B cell (primary cell): Measurements from ENCODE around the gene YIPF2. TPM values are rescaled to one million over a fixed set of nuclear protein-coding genes. Genes with fewer than 3 reads are reported as not detected.

Source experiments
- ATAC-seq: fragments of 200-7000 bp; cut with Tn5 transposase; one replicate; pipeline ENCODE4 v1.10.0; 2021; ENCODE audit warnings: low read depth, mild to moderate bottlenecking, moderate number of reproducible peaks, moderate library complexity
- CTCF ChIA-PET: fragments of 350-600 bp; sonication (Branson Sonifier 250); formaldehyde crosslinking; loops from one replicate; lab custom pipeline; 2021; ENCODE audit warnings: antibody characterized with exemption, inconsistent platforms; lab: Charles Lee
- POLR2A ChIA-PET: fragments of 350-600 bp; sonication (Branson Sonifier 250); formaldehyde crosslinking; loops from one replicate; lab custom pipeline; 2021; ENCODE audit warnings: antibody characterized with exemption; lab: Charles Lee
- DNase-seq: peaks from one replicate; pipeline ENCODE4 v3.0.0; 2013
- H2AFZ ChIP-seq: 2 replicates; pipeline ENCODE4 v1.6.1; 2012; ENCODE audit warnings: mild to moderate bottlenecking, low read depth, low read length; ENCODE audit not compliant: insufficient read depth, poor library complexity, severe bottlenecking
- H3K27ac ChIP-seq, 2 donors: 1 replicate in 1 of 2; 2 replicates in 1 of 2; pipeline ENCODE4 v1.5.1; 2012 to 2013; ENCODE audit warnings: low read length in 2 of 2, mild to moderate bottlenecking in 2 of 2, moderate library complexity in 1 of 2
- H3K27me3 ChIP-seq, 4 experiments: fragments of 200-600 bp in 1 of 4; sonication (generic) in 1 of 4; replicated peaks in 1 of 4; 1 replicate in 2 of 4; 2 replicates in 2 of 4; pipeline versions ENCODE4 v1.6.1 to v1.7.0; 2013 to 2016; ENCODE audit warnings: low read length in 3 of 4, mild to moderate bottlenecking in 2 of 4, mixed read lengths in 1 of 4, moderate library complexity in 1 of 4; ENCODE audit not compliant: insufficient read depth in 4 of 4, control insufficient read depth in 3 of 4; ENCODE audit errors: control extremely low read depth in 1 of 4
- H3K36me3 ChIP-seq, 2 experiments: replicated peaks in 1 of 2; 1 replicate in 1 of 2; 2 replicates in 1 of 2; pipeline versions ENCODE4 v1.6.1 to v1.7.1; 2013; ENCODE audit warnings: low read length in 1 of 2; ENCODE audit not compliant: insufficient read depth in 2 of 2, control insufficient read depth in 1 of 2; ENCODE audit errors: control extremely low read depth in 1 of 2, extremely low read depth in 1 of 2
- H3K4me1 ChIP-seq, 2 donors: fragments of 200-600 bp in 1 of 2; sonication (generic) in 1 of 2; 1 replicate in 1 of 2; 2 replicates in 1 of 2; pipeline versions ENCODE4 v1.5.1 to v1.6.1; 2013 to 2017; ENCODE audit warnings: low read length in 2 of 2; ENCODE audit not compliant: control insufficient read depth in 2 of 2, insufficient read depth in 2 of 2
- H3K4me2 ChIP-seq: replicated peaks from 2 replicates; pipeline ENCODE3; 2012; ENCODE audit warnings: mild to moderate bottlenecking, low read depth, low read length; ENCODE audit not compliant: poor library complexity, severe bottlenecking
- H3K4me3 ChIP-seq, 5 experiments: fragments of 200-600 bp in 1 of 5; sonication (generic) in 1 of 5; 1 replicate in 3 of 5; 2 replicates in 2 of 5; pipeline versions ENCODE4 v1.5.1 to v1.7.0; 2011 to 2016; ENCODE audit warnings: low read length in 4 of 5, mild to moderate bottlenecking in 4 of 5, low read depth in 2 of 5, control low read depth in 1 of 5, moderate library complexity in 1 of 5; ENCODE audit not compliant: insufficient read depth in 1 of 5; ENCODE audit errors: control extremely low read depth in 1 of 5, extremely low read depth in 1 of 5
- H3K79me2 ChIP-seq: fragments of 200-600 bp; sonication (generic); one replicate; pipeline ENCODE4 v1.6.0; 2016; ENCODE audit warnings: low read length; ENCODE audit not compliant: control insufficient read depth, insufficient read depth
- H3K9ac ChIP-seq: fragments of 200-600 bp; sonication (generic); 2 replicates; pipeline ENCODE4 v1.6.1; 2017; ENCODE audit warnings: mild to moderate bottlenecking, low read length, moderate library complexity
- H3K9me3 ChIP-seq, 3 donors: one replicate each; pipeline versions ENCODE4 v1.6.1 to v1.7.1; 2013; ENCODE audit warnings: low read length in 2 of 3; ENCODE audit not compliant: control insufficient read depth in 2 of 3, insufficient read depth in 1 of 3; ENCODE audit errors: control extremely low read depth in 1 of 3
- H4K20me1 ChIP-seq: 2 replicates; pipeline ENCODE4 v1.6.0; 2012; ENCODE audit warnings: mild to moderate bottlenecking, low read length; ENCODE audit not compliant: insufficient read depth, control insufficient read depth, poor library complexity, severe bottlenecking
- H3K27ac Mint-ChIP-seq: one replicate; pipeline ENCODE4 v1.8.0; 2021; ENCODE audit warnings: mixed read lengths
- H3K27me3 Mint-ChIP-seq: one replicate; pipeline ENCODE4 v1.8.0; 2021; ENCODE audit warnings: mixed read lengths
- H3K4me1 Mint-ChIP-seq: one replicate; pipeline ENCODE4 v1.8.0; 2021; ENCODE audit warnings: mixed read lengths
- H3K4me3 Mint-ChIP-seq: one replicate; pipeline ENCODE4 v1.8.0; 2021; ENCODE audit warnings: mixed read lengths
- H3K9me3 Mint-ChIP-seq: one replicate; pipeline ENCODE4 v1.8.0; 2022; ENCODE audit warnings: mixed read lengths; ENCODE audit not compliant: insufficient read depth
- CTCF ChIP-seq: fragments of 200-600 bp; IDR thresholded peaks from one replicate; pipeline ENCODE4 v1.8.0; 2022; ENCODE audit warnings: antibody characterized with exemption, mild to moderate bottlenecking
- EZH2 ChIP-seq: IDR thresholded peaks from 2 replicates; pipeline ENCODE4 v1.6.1; 2012; ENCODE audit warnings: borderline replicate concordance, low read depth, mild to moderate bottlenecking, moderate library complexity, low read length; ENCODE audit not compliant: insufficient read depth, poor library complexity, severe bottlenecking
- WGBS: methylation state at CpG from one replicate; pipeline ENCODE4 v1.1.5; 2013; ENCODE audit warnings: missing lambda C conversion rate; ENCODE audit not compliant: insufficient coverage; 5-methylcytosine and 5-hydroxymethylcytosine counted together
- intact Hi-C: fragments of 100-400 bp; cut with micrococcal nuclease; formaldehyde crosslinking; loops from one replicate; pipeline ENCODE4 v1.10.0; 2022
- polyA plus RNA-seq: library from polyadenylated mRNA; depleted of rRNA; stranded (reverse); fragments of >200 nt; gene quantifications from 2 replicates; pipeline ENCODE4 v1.2.3, GENCODE V29; 2012
- total RNA-seq, 2 donors: library from RNA; stranded (reverse); fragments of 120-200 nt in 1 of 2; gene quantifications; 1 replicate in 1 of 2; 2 replicates in 1 of 2; pipeline versions ENCODE4 v1.2.3 to v1.2.4, GENCODE V29; 2013 to 2022

The YIPF2 gene
- total and polyA plus RNA-seq, 2 donors (not counting 1 experiment from before 2014, with no cell fraction given): 19.8 to 34.8 TPM

DNA sequence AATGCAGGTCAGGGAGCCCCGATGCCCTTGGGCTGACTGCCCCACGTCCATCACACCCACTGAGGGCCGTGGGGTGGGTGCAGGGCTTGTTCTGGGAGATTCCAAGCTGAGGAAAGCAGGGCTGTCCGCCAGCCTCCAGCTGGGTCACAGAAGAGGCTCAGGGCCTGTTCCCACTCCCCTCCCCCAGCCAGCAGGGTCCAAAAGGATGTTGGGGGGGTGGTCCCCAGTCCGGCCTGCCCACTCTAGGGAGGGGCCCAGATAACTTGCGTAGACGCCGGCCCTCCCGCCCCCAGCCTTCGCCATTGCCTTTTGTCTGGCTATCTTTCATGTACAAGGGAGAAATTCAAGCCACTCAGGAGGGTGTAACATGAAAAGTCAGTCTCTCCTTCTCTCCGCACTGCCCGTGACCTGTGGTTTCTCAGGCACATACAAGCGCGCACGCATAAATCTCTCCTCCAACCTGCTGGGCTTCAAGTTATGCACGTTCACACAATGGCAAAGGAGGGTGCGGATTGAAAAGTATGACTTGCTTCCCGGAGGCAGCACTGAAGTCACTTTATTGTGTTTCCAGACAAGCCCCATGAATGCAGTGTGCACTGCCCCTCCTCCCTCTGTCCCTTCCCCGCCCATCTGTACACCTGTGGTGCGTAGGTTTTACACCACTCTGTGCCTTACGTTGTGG is 36.9 kb downstream of the YIPF2 start:
- H3K9me3 ChIP-seq: no peaks in the 10 kb centered on the region
- H4K20me1 ChIP-seq: peaks cover 60% of the 10 kb centered on the region
- intact Hi-C loops: no loop called here
- DNase-seq (no peak), ATAC-seq (no peak)
- ChIA-PET POLR2A (no interaction called here), CTCF (interaction anchor here (0.6 kb wide), 1 partner anchor 10 kb away, joined by 3 read pairs; no protein-coding TSS in a partner anchor)
- WGBS: 98% methylated on average over 18 of the region's 21 CpGs
- H3K9me3 Mint-ChIP-seq: no peaks in the 10 kb centered on the region
- H3K9ac ChIP-seq: no peak overlapping the region
- H2AFZ ChIP-seq: no peak overlapping the region
- H3K4me3 Mint-ChIP-seq: no peak overlapping the region
- no peaks in the 10 kb centered on the region for H3K36me3 ChIP-seq
- H3K27me3 ChIP-seq: no peaks in the 10 kb centered on the region
- no peak overlapping the region for H3K4me3 ChIP-seq
- H3K27ac Mint-ChIP-seq: no peak overlapping the region
- TF ChIP-seq EZH2: no peak
- TF ChIP-seq CTCF: no peak
- H3K79me2 ChIP-seq: peaks cover 88% of the 10 kb centered on the region
- H3K27ac ChIP-seq: no peak overlapping the region
- H3K4me2 ChIP-seq: no peak overlapping the region
- no peaks in the 10 kb centered on the region for H3K27me3 Mint-ChIP-seq
- peaks cover 0 to 7% of the 10 kb centered on the region in 2 donors for H3K4me1 ChIP-seq
- peaks cover 11% of the 10 kb centered on the region for H3K4me1 Mint-ChIP-seq

GRCh38 chr19:10889880-10890279 is 38.6 kb downstream of the YIPF2 start:
- Histone ChIP-seq H3K27me3 (no peaks in the 10 kb centered on the region), H3K4me3 (no peak overlapping the region), H4K20me1 (peaks cover 59% of the 10 kb centered on the region), H3K4me2 (no peak overlapping the region), H3K9ac (no peak overlapping the region), H2AFZ (no peak overlapping the region), H3K79me2 (peaks cover 87% of the 10 kb centered on the region), H3K27ac (no peak overlapping the region), H3K4me1 (peaks cover 0 to 7% of the 10 kb centered on the region in 2 donors), H3K9me3 (no peaks in the 10 kb centered on the region), H3K36me3 (no peaks in the 10 kb centered on the region)
- ATAC-seq (no peak), DNase-seq (no peak)
- POLR2A ChIA-PET: no interaction called here
- Mint-ChIP-seq H3K27ac (no peak overlapping the region), H3K27me3 (no peaks in the 10 kb centered on the region), H3K9me3 (no peaks in the 10 kb centered on the region), H3K4me3 (no peak overlapping the region), H3K4me1 (peaks cover 8% of the 10 kb centered on the region)
- no CpG with 5 or more reads among the region's 4 CpGs for WGBS
- intact Hi-C loops: no loop called here
- TF ChIP-seq EZH2 (no peak), CTCF (no peak)
- CTCF ChIA-PET: interaction anchor here (0.7 to 1.7 kb wide), 2 partner anchors 13 to 407 kb away, joined by 5 read pairs; no protein-coding TSS in a partner anchor
